Activated CD4-positive, CD25-positive, alpha-beta regulatory T cell treated with anti-CD3 and anti-CD28 coated beads, Interleukin-2, amount 50 U/mL, for 72 hours (primary cell): ENCODE results near the gene MTHFSD.

Experiments
- DNase-seq: peaks from one replicate; pipeline ENCODE4 v3.0.0; 2021

Gene MTHFSD

GRCh38 chr16:86546638-86547013 lies 8.4 kb downstream of the MTHFSD start:
- DNase-seq: no peak

GRCh38 chr16:86545954-86546637 lies 8.9 kb downstream of the MTHFSD start:
- no peak for DNase-seq

GRCh38 chr16:86545481-86545880 lies 9.6 kb downstream of the MTHFSD start:
- no peak for DNase-seq

GRCh38 chr16:86542756-86543750 lies 12.0 kb downstream of the MTHFSD start:
- DNase-seq: no peak

GRCh38 chr16:86541560-86541959 lies 13.5 kb downstream of the MTHFSD start:
- DNase-seq: no peak

GRCh38 chr16:86540894-86541293 lies 14.1 kb downstream of the MTHFSD start:
- no peak for DNase-seq

GRCh38 chr16:86538196-86538780 lies 16.7 kb downstream of the MTHFSD start:
- no peak for DNase-seq

GRCh38 chr16:86537486-86537885 lies 17.5 kb downstream of the MTHFSD start:
- no peak for DNase-seq

- DNase-seq: no peak
Measured at GRCh38 chr16:86536621-86537020, 18.4 kb downstream of the MTHFSD start.

GRCh38 chr16:86534779-86535615 lies 20.0 kb downstream of the MTHFSD start:
- DNase-seq: no peak

GRCh38 chr16:86533767-86534351 lies 21.2 kb downstream of the MTHFSD start:
- DNase-seq: no peak

- no peak for DNase-seq
Measured at GRCh38 chr16:86533076-86533475, 22.0 kb downstream of the MTHFSD start.

GRCh38 chr16:86532526-86532815 lies 22.6 kb downstream of the MTHFSD start:
- no peak for DNase-seq

GRCh38 chr16:86531641-86532525 lies 23.2 kb downstream of the MTHFSD start:
- no peak for DNase-seq

- no peak for DNase-seq
Measured at GRCh38 chr16:86531191-86531545, 23.9 kb downstream of the MTHFSD start.

- DNase-seq: no peak
Measured at GRCh38 chr16:86530251-86531190, 24.5 kb downstream of the MTHFSD start.

- DNase-seq: no peak
Measured at GRCh38 chr16:86529160-86529559, 25.9 kb downstream of the MTHFSD start.

GRCh38 chr16:86528061-86528929 lies 26.7 kb downstream of the MTHFSD start:
- DNase-seq: no peak

GRCh38 chr16:86527366-86527765 lies 27.7 kb downstream of the MTHFSD start:
- DNase-seq: no peak
